PC-3 (cell line): Measurements from ENCODE around the gene FLOT1. TPM values are rescaled to one million over a fixed set of nuclear protein-coding genes. Genes with fewer than 3 reads are reported as not detected.

ENCODE experiments used
- ATAC-seq: fragments of 200-7000 bp; cut with Tn5 transposase; 2 replicates; pipeline ENCODE4 v1.9.1; 2020; ENCODE audit warnings: mild to moderate bottlenecking, moderate library complexity
- BruUV-seq: library from RNA; stranded (reverse); fragments of 400-500 nt; replicated peaks from 2 replicates; lab custom pipeline; 2021; lab: Mats Ljungman, UMichigan
- CTCF ChIA-PET: fragments of 300-600 bp; sonication (Branson Sonifier 250); formaldehyde crosslinking; loops from one replicate; lab custom pipeline; 2022; ENCODE audit warnings: antibody characterized with exemption; lab: Charles Lee
- POLR2A ChIA-PET: fragments of 300-600 bp; sonication (Branson Sonifier 250); formaldehyde crosslinking; loops from one replicate; lab custom pipeline; 2022; ENCODE audit warnings: antibody characterized with exemption; ENCODE audit not compliant: unreplicated experiment; lab: Charles Lee
- DNase-seq: peaks from one replicate; pipeline ENCODE4 v3.0.0-alpha.2; 2015
- H2AFZ ChIP-seq: fragments of 300-600 bp; sonication (generic); 2 replicates; pipeline ENCODE4 v1.6.0; 2016; ENCODE audit warnings: antibody characterized with exemption, low read length
- H3F3A ChIP-seq: fragments of 300-600 bp; sonication (generic); one replicate; pipeline ENCODE4 v1.6.0; 2017; ENCODE audit warnings: antibody characterized with exemption, low read length, control low read depth, mild to moderate bottlenecking; ENCODE audit not compliant: unreplicated experiment
- H3K27ac ChIP-seq: fragments of 300-600 bp; sonication (generic); 2 replicates; pipeline ENCODE4 v1.5.1; 2016; ENCODE audit warnings: mild to moderate bottlenecking, low read length
- H3K27me3 ChIP-seq: fragments of 300-600 bp; sonication (generic); 2 replicates; pipeline ENCODE4 v1.6.1; 2016; ENCODE audit warnings: low read length, mixed read lengths
- H3K36me3 ChIP-seq: fragments of 300-600 bp; sonication (generic); 2 replicates; pipeline ENCODE4 v1.6.1; 2016; ENCODE audit warnings: low read depth, mixed run types, low read length, mixed read lengths
- H3K4me1 ChIP-seq: fragments of 300-600 bp; sonication (generic); 2 replicates; pipeline ENCODE4 v1.5.1; 2016; ENCODE audit warnings: low read length; ENCODE audit not compliant: insufficient read depth
- H3K4me2 ChIP-seq: fragments of 300-600 bp; sonication (generic); 2 replicates; pipeline ENCODE4 v1.6.0; 2016; ENCODE audit warnings: low read length
- H3K4me3 ChIP-seq: fragments of 300-600 bp; sonication (generic); 2 replicates; pipeline ENCODE4 v1.5.1; 2016; ENCODE audit warnings: mild to moderate bottlenecking, low read length, mixed read lengths
- H3K79me2 ChIP-seq: fragments of 300-600 bp; sonication (generic); 2 replicates; pipeline ENCODE4 v1.6.1; 2017; ENCODE audit warnings: low read length, mixed read lengths
- H3K9ac ChIP-seq: fragments of 300-600 bp; sonication (generic); 2 replicates; pipeline ENCODE4 v1.6.0; 2016; ENCODE audit warnings: mild to moderate bottlenecking, low read length
- H3K9me2 ChIP-seq: fragments of 300-600 bp; sonication (generic); replicated peaks from 2 replicates; pipeline ENCODE4 v1.6.1; 2016; ENCODE audit warnings: mixed run types, low read length, mixed read lengths
- H3K9me3 ChIP-seq: fragments of 300-600 bp; sonication (generic); 2 replicates; pipeline ENCODE4 v1.6.1; 2016; ENCODE audit warnings: low read length, mixed read lengths
- H4K20me1 ChIP-seq: fragments of 300-600 bp; sonication (generic); 2 replicates; pipeline ENCODE4 v1.6.1; 2016; ENCODE audit warnings: low read length, mixed read lengths
- CTCF ChIP-seq: fragments of 300-600 bp; sonication (generic); conservative IDR thresholded peaks from 2 replicates; pipeline ENCODE4 v1.5.1; 2017; ENCODE audit warnings: antibody characterized with exemption, low read depth, mild to moderate bottlenecking, low read length
- EZH2 ChIP-seq: fragments of 300-600 bp; sonication (generic); IDR thresholded peaks from one replicate; pipeline ENCODE4 v1.6.1; 2017; ENCODE audit warnings: antibody characterized with exemption, mild to moderate bottlenecking, low read length; ENCODE audit not compliant: unreplicated experiment
- EZH2phosphoT487 ChIP-seq: fragments of 300-600 bp; sonication (generic); IDR thresholded peaks from 2 replicates; pipeline ENCODE4 v1.6.1; 2018; ENCODE audit warnings: mild to moderate bottlenecking, antibody characterized with exemption, low read length, borderline replicate concordance
- intact Hi-C: fragments of 100-400 bp; cut with micrococcal nuclease; formaldehyde crosslinking; loops from 2 replicates; pipeline ENCODE4 v1.9.0; 2023
- total RNA-seq: library from RNA; depleted of rRNA; stranded (reverse); fragments of >200 nt; gene quantifications from 2 replicates; pipeline ENCODE4 v1.2.3, GENCODE V29; 2014

FLOT1 gene
- total RNA-seq, 1 experiment from 2014 or later: 305 TPM

DNA sequence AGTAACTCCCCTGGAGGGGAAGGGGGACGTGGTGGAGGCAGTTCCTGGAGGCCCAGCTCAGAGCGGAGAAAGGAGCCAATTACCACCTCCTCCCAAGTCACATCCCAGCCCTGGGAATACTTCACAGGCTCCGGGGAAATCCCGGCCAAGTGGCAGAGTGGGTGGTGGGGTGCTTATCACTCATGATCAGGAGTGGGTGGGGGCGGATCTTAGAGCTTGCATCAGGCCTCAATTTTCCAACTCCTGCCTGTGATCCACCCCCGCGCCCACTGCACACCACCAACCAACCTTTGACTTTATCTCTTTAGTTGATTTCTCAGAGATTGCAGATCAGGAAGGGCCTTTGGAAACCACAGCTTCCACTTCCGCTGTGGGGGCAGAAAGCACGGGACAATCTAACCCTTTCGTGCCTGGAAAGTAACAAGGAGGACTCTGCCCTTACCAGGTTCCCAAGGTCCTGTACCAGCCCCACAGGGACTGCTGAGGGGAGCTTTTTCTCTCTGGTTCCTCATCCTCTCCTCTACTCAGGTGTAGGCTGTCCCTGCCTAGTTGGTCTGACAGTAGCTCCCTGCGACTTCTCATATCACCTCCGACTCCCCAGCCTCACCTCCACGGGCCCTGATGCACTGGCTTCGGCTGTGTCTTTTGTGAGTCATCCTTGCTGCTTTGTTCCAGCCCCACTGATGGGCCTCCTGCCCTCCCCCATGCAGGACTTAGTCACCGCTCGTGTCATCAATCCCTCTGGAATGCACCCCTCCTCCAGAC, 26.8 kb upstream of the FLOT1 start:
- no peaks in the 10 kb centered on the region for H4K20me1 ChIP-seq
- no peaks in the 10 kb centered on the region for H3K9me3 ChIP-seq
- CTCF ChIA-PET: interaction anchor here (0.5 to 1.8 kb wide), 3 partner anchors 12 to 53 kb away, joined by 3 to 5 read pairs (median 5); no protein-coding TSS in a partner anchor
- H3K9ac ChIP-seq: peak overlapping the region; percentile 90
- DNase-seq (peak; percentile 96), ATAC-seq (peak; percentile 90)
- intact Hi-C loops: loop anchor here (1.0 to 2.0 kb wide), 3 partner anchors 13 to 20 kb away; no protein-coding TSS in a partner anchor
- no peaks in the 10 kb centered on the region for H3K9me2 ChIP-seq
- H3F3A ChIP-seq: peaks cover 14% of the 10 kb centered on the region
- peak overlapping the region; percentile 39 for H3K4me3 ChIP-seq
- no peaks in the 10 kb centered on the region for H3K36me3 ChIP-seq
- H3K4me1 ChIP-seq: peaks cover 36% of the 10 kb centered on the region
- POLR2A ChIA-PET: interaction anchor here (0.5 to 2.7 kb wide), 11 partner anchors 13 to 502 kb away, joined by 3 to 32 read pairs (median 4); partner anchors contain the start of genes DDR1 and IER3
- peak overlapping the region; percentile 98 for H3K27ac ChIP-seq
- peak overlapping the region; percentile 74 for H3K4me2 ChIP-seq
- H3K79me2 ChIP-seq: no peaks in the 10 kb centered on the region
- no peaks in the 10 kb centered on the region for H3K27me3 ChIP-seq
- TF ChIP-seq CTCF (no peak), EZH2 (no peak), EZH2phosphoT487 (no peak)
- no peak overlapping the region for H2AFZ ChIP-seq
- TSS peak; percentile 94 for BruUV-seq

DNA sequence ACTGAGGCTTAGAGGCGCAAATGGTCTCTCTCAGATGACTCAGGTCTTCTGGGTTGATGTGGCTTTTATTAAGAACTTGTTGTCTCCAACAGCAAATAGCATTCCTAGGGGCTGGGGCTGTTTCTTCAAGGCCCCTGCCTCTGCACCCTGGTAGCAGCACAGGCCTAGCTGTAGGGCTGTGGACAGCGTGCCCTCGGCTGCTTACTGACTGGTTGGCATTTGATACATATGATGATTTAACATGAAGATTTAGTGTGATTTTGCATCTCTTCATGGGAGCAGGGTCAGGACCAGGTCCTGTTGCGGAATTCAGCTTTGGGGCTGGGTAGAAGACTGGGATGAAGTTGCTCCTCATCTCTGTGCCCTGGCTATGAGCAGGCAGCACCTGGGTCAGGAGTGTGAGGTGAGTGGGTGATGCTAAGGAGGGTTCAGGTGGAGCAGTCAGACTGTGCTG, 26.2 kb upstream of the FLOT1 start:
- H4K20me1 ChIP-seq: no peaks in the 10 kb centered on the region
- no peaks in the 10 kb centered on the region for H3K79me2 ChIP-seq
- peaks cover 36% of the 10 kb centered on the region for H3K4me1 ChIP-seq
- intact Hi-C loops: loop anchor here (1.0 to 2.0 kb wide), 3 partner anchors 14 to 20 kb away; no protein-coding TSS in a partner anchor
- no peak for TF ChIP-seq CTCF
- TF ChIP-seq EZH2: no peak
- TF ChIP-seq EZH2phosphoT487: no peak
- CTCF ChIA-PET: interaction anchor here (1.2 to 1.8 kb wide), 2 partner anchors 51 to 54 kb away, joined by 5 read pairs; no protein-coding TSS in a partner anchor
- ATAC-seq (no peak), DNase-seq (no peak)
- peaks cover 14% of the 10 kb centered on the region for H3F3A ChIP-seq
- peak overlapping the region; percentile 98 for H3K27ac ChIP-seq
- H3K4me2 ChIP-seq: peak overlapping the region; percentile 74
- H3K9ac ChIP-seq: peak overlapping the region; percentile 90
- no peaks in the 10 kb centered on the region for H3K27me3 ChIP-seq
- H3K9me3 ChIP-seq: no peaks in the 10 kb centered on the region
- POLR2A ChIA-PET: interaction anchor here (0.6 to 2.7 kb wide), 7 partner anchors 13 to 311 kb away, joined by 3 to 32 read pairs (median 5); partner anchors contain the start of gene IER3
- no peaks in the 10 kb centered on the region for H3K36me3 ChIP-seq
- BruUV-seq: no TSS peak
- no peaks in the 10 kb centered on the region for H3K9me2 ChIP-seq
- peak overlapping the region; percentile 39; the same call in 1 of the 2 replicates for H3K4me3 ChIP-seq
- H2AFZ ChIP-seq: no peak overlapping the region
